B cell (primary cell): ENCODE data around the gene PPP6R2.

Source experiments
- CTCF ChIP-seq: fragments of 200-600 bp; IDR thresholded peaks from one replicate; pipeline ENCODE4 v1.8.0; 2022; ENCODE audit warnings: antibody characterized with exemption, mild to moderate bottlenecking
- EZH2 ChIP-seq: IDR thresholded peaks from 2 replicates; pipeline ENCODE4 v1.6.1; 2012; ENCODE audit warnings: borderline replicate concordance, low read depth, mild to moderate bottlenecking, moderate library complexity, low read length; ENCODE audit not compliant: insufficient read depth, poor library complexity, severe bottlenecking

- no peak for TF ChIP-seq CTCF
- TF ChIP-seq EZH2: no peak
Measured at GRCh38 chr22:50445071-50445879, 102.1 kb downstream of the PPP6R2 start.
